ENCODE results near the gene STX18.

Gene STX18

GRCh38 chr4:4395849-4396627, 145.8 kb downstream of the STX18 start:
- Mint-ChIP-seq H3K27ac (no peak overlapping the region), H3K9me3 (peaks cover 19% of the 10 kb centered on the region), H3K27me3 (ENCODE audit: low read depth, poor library complexity) (peaks cover 64% of the 10 kb centered on the region), H3K4me3 (no peak overlapping the region), H3K36me3 (ENCODE audit: low read depth) (no peaks in the 10 kb centered on the region), H3K4me1 (peaks cover 14% of the 10 kb centered on the region)
- peak; percentile 48 for DNase-seq
- TF ChIP-seq CTCF (IDR thresholded peaks at IDR 0.05) = no peak

- peaks cover 16% of the 10 kb centered on the region for H3K9me3 Mint-ChIP-seq
- TF ChIP-seq CTCF (IDR thresholded peaks at IDR 0.05) = no peak
These were observed 146.5 kb downstream of the STX18 start for GRCh38 chr4:4395371-4395770.

DNA sequence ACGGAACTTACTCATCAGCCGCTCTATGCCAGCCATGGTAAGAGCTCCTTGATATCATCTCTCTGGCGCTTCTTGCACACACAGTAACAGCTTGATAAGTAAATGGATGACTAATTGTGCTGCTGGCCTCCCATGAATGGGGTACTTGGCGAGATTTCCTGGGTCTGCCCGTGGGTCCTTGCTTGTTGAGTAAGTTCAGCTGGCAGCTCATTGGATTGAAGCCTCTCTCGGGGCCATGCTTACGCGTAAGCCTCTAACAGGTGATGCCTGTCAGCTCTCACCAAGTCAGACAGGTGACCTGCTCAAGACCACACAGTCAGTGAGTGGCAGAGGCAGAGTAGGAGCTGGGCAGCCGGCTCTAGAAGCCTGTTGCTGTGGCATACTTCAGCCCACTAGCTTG, 147.2 kb downstream of the STX18 start:
- no peak overlapping the region for H3K4me3 Mint-ChIP-seq
- H3K27me3 Mint-ChIP-seq (ENCODE audit: low read depth, poor library complexity) = peaks cover 73% of the 10 kb centered on the region
- H3K4me1 Mint-ChIP-seq = peaks cover 24% of the 10 kb centered on the region
- H3K9me3 Mint-ChIP-seq = peaks cover 9% of the 10 kb centered on the region
- no peak overlapping the region for H3K27ac Mint-ChIP-seq
- no peak for DNase-seq
- H3K36me3 Mint-ChIP-seq (ENCODE audit: low read depth) = no peaks in the 10 kb centered on the region
- TF ChIP-seq CTCF (IDR thresholded peaks at IDR 0.05) = no peak

More at GRCh38 chr4:4395371-4395770, 146.5 kb downstream of the STX18 start:
- H3K27me3 Mint-ChIP-seq (ENCODE audit: low read depth, poor library complexity) = peaks cover 70% of the 10 kb centered on the region
- DNase-seq = no peak
- H3K36me3 Mint-ChIP-seq (ENCODE audit: low read depth) = no peaks in the 10 kb centered on the region
- H3K4me3 Mint-ChIP-seq = no peak overlapping the region
- H3K4me1 Mint-ChIP-seq = peaks cover 18% of the 10 kb centered on the region
- H3K27ac Mint-ChIP-seq = no peak overlapping the region

DNA sequence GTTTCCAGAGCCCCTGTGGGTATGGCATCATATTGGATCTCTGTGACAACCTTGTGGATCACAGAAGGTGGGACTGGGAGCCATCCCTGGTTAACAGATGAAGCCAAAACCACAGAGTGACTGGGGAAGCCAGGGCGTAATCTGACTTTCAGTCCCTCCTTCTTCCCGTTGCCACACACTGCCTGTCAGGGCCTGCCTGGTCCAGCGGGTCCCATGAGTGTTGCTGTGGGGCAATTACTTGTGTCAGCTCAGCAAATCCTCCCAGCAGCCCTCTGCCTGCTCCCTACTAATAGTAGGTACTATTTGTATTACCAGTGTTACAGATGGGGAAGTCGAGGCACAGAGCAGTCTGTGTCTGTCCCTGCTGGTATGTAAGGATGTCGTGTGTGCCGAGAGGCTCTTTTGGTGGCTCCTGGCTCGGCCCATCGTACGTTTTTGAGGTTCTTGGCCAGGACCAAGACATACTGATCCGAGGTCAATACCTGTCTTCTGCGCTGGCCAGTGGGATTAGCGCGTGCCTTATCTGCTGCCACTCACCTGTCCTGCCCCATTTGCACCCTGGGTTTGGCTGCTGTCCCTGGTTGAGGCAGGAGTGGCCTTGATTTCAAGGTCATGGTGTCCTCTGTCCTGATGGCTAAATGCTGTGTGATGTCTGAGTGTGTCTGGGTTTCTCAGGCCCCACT, 149.2 kb downstream of the STX18 start:
- DNase-seq = no peak
- H3K36me3 Mint-ChIP-seq (ENCODE audit: low read depth) = no peaks in the 10 kb centered on the region
- peaks cover 83% of the 10 kb centered on the region for H3K27me3 Mint-ChIP-seq (ENCODE audit: low read depth, poor library complexity)
- no peaks in the 10 kb centered on the region for H3K9me3 Mint-ChIP-seq
- H3K4me3 Mint-ChIP-seq = no peak overlapping the region
- peaks cover 34% of the 10 kb centered on the region for H3K4me1 Mint-ChIP-seq
- no peak for TF ChIP-seq CTCF (IDR thresholded peaks at IDR 0.05)
- H3K27ac Mint-ChIP-seq = no peak overlapping the region

DNA sequence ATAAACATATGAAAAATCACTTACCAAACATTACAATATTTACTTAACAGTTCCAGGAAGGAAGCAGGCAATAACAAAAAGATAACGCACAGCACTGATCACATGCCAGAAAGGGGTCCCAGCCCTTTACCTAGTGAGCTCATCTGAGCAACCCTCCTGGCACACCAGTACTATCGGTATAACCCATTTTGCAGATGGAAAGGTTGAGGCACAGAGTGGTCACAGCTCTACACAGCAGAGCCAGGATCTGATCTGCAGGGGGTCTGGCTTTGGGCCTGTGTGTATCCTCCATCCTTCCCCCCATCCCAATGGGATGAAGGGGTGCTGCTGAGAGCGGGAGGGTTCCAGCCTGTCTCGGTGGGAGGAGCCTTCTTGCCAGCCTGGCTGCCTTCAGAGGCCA, 150.0 kb downstream of the STX18 start:
- H3K9me3 Mint-ChIP-seq = no peaks in the 10 kb centered on the region
- H3K27me3 Mint-ChIP-seq (ENCODE audit: low read depth, poor library complexity) = peaks cover 79% of the 10 kb centered on the region
- no peak for TF ChIP-seq CTCF (IDR thresholded peaks at IDR 0.05)
- H3K4me3 Mint-ChIP-seq = no peak overlapping the region
- H3K27ac Mint-ChIP-seq = no peak overlapping the region
- H3K4me1 Mint-ChIP-seq = peaks cover 31% of the 10 kb centered on the region
- no peak for DNase-seq
- H3K36me3 Mint-ChIP-seq (ENCODE audit: low read depth) = no peaks in the 10 kb centered on the region

Measured in nephron progenitor cell (in vitro differentiated cells).